GM19193 (cell line): ENCODE results near the gene SH3RF3.

ENCODE experiments used
- POLR2A ChIP-seq: IDR thresholded peaks from 4 replicates; pipeline ENCODE4 v1.6.1; 2011; ENCODE audit not compliant: insufficient read depth, insufficient read length; ENCODE audit errors: extremely low read depth

SH3RF3 gene

DNA sequence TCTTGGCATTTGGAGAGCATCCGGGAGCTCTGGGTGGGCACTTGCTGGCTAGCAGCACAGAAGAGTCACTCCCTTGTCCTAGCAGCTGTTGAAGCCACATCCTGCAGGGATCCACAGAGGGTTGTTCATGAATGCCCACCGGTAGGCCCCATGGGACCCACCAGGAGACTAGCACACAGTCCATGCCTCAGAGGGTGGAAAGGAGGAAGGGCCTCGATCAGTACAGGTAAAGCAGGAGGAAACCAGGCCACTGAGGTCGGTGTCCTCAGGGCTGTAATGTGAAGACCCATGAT, 279.0 kb downstream of the SH3RF3 start:
- no peak for TF ChIP-seq POLR2A

DNA sequence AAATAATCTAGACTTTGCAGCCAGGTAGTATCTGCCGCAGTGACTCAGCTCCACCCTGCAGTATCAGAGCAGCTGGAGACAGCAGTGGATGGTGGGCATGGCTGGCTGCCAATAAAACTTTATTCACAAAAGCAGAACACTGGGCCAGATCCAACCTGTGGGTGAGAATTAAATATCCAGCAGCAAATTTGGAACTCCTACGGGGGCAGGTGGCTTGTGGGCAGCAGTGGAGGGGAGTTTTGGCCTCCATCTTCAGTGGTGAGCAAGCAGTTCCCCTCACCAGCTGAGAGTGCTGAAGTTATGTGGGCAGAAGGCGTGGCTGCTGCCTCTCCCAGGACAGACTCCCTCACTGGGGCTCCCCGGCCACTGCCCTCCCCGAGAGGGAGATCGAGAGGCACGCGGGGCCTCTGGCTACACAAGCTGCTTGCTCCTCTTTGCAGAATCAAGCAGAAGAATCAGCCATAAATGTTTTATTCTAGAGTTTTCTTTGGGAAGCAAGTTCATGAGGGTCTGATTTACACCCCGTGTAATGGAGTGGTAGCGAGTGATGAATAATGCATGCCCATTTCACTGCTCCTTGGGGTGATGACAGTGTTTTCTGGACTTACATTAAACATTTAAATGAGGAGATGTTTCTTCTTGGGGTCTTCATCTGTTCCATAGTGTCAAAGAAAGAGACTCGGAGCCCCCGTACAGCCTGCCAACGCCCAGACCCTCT, 280.5 kb downstream of the SH3RF3 start:
- no peak for TF ChIP-seq POLR2A

DNA sequence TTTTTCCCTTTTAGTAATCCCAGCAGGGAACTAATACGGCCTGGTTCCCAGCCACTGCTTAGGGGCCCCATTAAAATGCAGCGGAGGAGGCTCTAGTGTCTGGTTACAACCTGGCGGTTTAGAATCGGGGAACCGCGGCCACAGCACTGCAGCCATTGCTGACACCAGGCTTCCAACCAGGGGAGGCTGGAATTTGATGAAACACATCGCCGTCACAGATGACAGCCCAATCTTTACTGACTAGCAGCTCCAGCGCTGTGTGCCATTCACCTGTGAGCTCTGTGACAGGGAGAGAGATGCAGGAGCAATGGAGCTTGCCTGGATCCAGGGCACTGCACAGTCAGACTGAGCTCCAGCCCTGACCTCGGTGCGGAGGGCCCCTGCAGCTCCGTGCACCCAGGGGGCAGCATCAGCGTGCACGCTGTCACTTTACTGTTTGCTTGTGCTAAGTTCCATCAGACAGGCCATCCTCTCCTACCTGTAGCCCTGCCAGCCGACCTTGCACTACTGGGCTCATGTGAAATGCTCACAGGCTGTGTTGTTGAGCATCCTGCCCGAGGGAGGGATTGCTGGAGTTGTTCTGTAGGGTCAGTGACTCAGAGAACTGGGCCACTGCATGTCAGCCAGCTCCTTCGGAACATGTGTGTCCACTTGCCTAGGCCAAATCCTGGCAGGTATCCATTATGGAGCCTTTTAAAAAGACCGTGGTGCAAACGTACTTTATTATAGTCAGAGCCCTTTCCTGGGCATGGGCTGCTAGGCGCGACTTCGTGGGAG, 281.2 kb downstream of the SH3RF3 start:
- TF ChIP-seq POLR2A: no peak

DNA sequence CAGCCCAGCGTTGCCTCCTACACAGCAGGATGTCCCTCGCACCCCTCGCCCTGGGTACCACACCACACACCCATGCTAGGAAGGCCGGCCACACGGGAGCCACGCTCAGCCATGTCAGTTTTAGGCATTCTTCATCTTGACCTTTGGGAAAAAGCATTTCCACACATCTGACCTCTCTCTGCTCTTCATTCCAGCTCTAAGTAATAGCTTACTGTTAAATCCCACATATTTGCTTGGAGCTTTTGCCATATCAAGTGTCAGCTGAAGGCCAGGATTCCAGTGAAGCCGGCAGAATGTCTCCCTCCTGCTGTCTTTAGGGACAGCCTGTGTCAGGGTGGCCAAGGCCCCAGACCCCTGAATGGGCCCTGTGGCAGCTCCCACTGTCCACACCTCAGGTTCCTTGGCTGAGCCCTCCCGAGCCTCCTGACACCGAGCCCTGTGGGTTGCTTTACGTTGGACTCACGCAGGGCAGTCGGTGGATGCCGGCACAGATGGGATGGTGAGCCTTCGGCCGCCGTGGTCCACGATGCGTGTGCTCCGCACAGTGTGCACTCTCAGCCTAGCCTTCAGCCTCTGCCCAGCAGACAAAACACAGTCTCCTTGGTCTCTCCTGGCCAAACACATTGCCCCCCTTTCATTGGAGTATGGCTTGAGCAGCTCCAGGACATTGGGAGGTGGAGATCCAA, 282.8 kb downstream of the SH3RF3 start:
- no peak for TF ChIP-seq POLR2A

DNA sequence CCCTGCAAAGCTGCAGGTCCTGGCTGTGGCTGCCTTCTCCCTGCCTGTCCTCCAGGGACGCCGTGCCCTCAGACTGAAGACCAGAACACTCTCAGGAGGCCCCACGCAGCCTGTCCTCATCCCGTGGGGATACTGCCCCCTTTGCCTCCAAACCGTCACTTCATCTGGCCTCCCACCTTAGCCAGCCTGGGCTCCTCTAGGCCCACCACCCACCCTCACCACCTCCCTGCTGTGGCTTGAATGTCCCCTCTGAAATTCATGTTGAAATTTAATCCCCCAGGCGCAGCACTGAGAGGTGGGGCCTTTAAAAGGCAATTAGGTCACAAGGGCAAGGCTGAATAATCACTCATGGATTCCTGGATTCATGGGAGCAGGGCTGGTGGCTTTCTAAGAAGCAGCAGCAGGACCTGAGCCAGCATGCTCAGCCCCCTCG, 286.6 kb downstream of the SH3RF3 start:
- no peak for TF ChIP-seq POLR2A

DNA sequence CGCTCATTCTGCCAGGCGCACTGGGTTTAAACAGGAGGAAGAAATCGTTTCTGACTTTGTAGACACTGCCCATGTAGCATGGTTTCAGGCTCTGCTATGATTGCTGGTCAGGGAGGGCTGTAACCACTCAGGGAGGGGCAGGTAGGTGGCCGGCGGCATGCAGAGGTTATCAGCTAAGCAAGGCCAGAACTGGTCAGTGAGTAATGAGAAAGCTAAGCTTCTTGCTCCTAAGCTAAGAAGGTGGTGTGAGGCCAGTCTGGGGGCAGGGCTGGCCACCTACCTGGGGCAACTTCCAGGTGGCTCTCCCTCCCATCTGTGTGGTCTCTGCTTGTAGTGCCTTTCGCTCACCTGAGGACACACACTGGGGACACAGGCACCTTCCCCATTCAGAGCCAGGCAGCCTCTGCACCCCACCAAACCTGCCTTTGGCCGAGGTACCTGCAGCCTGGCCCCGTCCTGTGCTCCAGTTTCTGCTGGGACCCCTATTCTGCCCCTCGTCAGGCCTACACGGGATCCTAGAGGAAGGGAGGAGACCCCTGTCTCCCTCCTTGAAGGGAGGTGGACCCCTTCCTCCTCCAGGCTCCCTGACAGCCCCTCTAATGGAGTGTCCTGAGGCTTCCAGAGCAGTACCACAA, 288.8 kb downstream of the SH3RF3 start:
- no peak for TF ChIP-seq POLR2A

DNA sequence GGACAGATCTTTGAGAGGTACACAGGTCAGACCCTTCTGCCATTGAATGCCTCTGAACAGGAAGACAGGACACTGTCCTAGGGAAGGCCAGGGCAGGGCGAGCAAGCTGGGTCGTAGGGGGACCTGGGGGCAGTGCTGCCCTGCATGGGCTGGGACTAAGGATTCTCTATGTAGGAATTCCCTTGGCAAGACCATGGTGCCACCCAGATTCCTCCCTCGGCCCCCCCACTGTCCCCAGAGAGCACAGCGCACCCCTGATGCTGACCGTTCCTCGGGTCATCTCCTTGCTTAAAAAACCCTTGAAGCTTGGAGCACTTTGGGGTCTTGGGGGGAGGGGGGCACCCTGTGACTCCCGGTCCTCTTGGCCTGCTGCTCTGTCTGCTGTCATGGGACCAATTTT, 289.7 kb downstream of the SH3RF3 start:
- no peak for TF ChIP-seq POLR2A

DNA sequence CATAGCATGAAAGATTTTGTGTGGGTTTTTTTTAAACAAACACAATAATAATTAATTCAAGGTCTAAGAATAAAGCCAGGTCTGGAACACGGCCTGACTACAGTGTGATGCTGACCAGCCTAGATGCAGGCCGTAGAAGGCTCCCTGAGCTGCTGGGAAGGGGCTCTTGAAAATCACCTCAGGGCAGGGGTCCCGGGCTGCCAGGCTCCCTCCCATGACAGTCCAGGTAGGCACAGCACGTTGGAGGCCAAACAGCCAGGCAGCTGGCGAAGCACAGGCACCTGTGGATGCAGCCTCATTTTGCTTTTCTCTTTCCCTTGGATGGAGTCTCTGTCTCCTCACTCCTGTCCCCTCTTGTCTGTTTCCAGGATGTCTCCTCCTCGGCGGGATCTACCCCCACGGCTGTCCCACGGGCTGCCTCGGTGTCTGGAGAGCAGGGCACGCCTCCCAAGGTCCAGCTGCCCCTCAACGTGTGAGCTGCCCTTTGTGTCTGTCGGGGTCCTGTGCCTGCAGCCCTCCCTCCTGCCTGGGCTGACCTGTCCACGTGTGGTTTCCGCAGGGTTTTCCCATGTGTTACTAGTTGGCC, 290.3 kb downstream of the SH3RF3 start:
- no peak for TF ChIP-seq POLR2A

DNA sequence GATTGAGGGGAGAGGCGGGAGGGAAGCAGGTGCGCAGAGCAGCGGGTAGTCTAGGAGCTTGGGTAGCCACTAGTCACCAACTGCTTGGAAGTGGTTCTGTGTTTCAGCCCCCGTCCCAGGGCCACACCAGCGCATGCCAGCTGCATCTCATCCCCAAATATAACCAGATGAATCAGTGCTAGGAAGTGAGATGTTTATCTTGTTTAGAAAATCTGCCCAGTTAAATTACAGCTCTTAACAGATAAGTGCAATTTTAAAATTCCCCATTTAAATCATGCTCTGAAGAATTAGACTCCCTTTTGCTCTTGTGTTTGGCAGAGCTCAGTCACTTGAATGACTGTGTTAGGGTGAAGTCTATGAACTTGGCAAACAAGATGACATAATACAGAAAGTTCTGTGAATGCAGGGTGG, 291.0 kb downstream of the SH3RF3 start:
- TF ChIP-seq POLR2A: no peak

DNA sequence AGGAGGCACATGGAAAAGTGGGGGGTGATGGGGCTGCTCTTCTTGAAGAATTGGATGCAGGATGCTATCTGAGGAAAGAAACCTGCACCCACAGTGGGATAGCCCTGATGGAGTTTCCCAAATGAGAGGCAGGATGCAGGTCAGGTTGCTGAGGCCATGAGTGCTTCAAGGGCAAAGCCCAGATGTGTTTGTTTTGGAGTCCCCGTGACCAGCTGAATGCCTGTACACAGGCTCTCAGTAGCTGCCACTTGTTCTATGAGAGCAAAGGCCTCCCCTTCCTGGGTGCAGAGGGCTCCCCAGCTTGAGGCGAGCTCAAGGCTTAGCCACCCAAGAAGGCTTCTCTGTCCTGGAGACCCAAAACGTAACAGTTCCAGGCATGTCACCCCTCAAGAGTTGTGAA, 292.1 kb downstream of the SH3RF3 start:
- no peak for TF ChIP-seq POLR2A

DNA sequence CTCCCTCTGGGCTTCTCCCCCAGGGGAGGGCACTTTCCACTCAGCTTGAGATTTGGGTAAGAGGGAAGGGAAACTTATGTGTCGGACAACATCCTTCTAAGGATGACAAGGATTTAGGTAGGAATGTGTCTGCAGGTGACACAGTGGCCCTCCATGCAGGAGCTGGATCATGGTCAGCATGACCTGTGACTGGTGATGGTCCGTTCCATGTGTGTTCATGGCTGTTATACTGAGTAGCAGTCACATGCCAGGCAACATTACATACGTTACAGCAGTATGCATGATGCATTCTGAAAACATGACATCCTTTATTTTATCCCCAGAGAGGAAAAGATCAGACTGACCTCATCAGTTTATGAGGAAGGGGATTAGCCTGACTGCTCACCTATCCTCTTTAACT, 292.6 kb downstream of the SH3RF3 start:
- no peak for TF ChIP-seq POLR2A

DNA sequence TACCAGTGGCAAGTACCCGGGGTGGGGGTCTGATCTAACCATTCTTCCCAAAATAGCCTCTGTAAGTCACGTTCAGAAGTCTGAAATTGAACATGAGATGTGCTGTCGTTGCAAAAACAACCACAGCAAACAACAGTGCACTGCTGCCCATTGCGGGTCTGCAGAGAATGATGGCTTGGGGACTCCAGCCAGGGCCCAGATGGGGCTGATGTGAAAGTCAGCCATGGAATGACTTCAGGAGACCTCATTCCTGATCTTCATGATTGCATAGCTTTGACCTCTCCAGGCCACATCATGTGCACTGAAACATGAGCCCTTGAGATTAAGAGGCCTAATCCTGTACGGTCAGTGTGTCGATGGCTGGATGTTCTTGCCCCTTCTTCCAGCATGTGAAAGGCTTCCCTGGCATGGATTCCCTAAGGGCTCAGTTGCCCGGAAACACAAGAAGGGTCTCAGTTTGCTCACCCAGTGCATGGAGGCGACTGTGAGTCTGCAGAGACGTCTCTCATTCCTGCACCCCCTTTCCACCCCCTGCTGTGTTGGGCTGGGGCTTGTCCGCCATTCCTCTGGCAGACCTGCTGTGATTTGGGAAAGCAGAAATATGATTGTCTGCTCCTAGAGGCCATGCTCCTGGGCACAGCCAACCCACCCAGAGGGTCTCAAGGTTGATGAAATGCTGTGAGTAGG, 293.2 kb downstream of the SH3RF3 start:
- TF ChIP-seq POLR2A: no peak

DNA sequence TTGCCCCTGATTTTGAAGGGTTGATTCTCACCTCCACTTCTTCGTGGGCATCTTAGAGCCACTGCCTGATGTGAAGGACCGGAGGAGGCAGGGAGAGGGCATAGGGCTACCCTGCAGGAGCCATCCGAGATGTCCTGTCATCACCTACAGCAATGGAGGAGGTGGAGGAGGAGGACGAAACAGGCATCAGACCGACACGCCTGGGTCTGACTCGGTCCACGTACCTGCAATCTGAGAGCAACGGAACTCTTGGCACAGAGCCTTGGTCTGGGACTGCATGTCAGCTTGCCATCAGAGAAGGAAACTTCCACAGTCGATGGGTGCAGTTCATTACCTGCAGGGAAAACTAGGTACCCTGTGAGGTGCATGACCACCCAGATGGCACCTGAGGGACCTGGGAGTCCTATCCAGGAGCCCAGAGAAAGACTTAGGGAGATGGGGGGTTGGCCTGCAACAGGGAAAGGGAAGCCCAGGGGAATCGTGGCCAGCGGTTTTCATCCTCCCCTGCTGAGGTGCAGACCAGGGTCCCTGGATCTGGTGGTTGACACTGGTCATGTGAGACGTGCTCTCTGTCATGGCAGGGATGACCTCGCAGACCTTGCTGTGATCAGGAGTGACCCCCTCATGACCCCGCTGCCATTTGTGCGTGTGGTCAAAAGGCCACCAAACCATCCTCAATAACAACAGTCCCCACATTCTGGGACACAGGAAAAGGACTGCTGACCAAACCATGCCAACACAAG, 293.9 kb downstream of the SH3RF3 start:
- no peak for TF ChIP-seq POLR2A
